ENCODE measurements around the gene EXOC4.
"Not testable (repeated sequence)": the region's sequence is repeated elsewhere in the genome, so short reads cannot be mapped to it uniquely, and the experiment has no call there.

Gene EXOC4

GRCh38 chr7:133773601-133774000 lies 520.7 kb downstream of the EXOC4 start:
- DNase-seq: no peak

GRCh38 chr7:133775201-133775600 lies 522.3 kb downstream of the EXOC4 start:
- DNase-seq: no peak

GRCh38 chr7:133776266-133776665 lies 523.4 kb downstream of the EXOC4 start:
- no peak for DNase-seq

- DNase-seq: no peak
Measured at GRCh38 chr7:133777701-133778100, 524.8 kb downstream of the EXOC4 start.

- DNase-seq: no peak
Measured at GRCh38 chr7:133778472-133778871, 525.6 kb downstream of the EXOC4 start.

GRCh38 chr7:133779538-133779937 lies 526.7 kb downstream of the EXOC4 start:
- DNase-seq: not testable (repeated sequence)

GRCh38 chr7:133780912-133781311 lies 528.0 kb downstream of the EXOC4 start:
- no peak for DNase-seq

GRCh38 chr7:133781486-133782090 lies 528.7 kb downstream of the EXOC4 start:
- no peak for DNase-seq

- no peak for DNase-seq
Measured at GRCh38 chr7:133782470-133782869, 529.6 kb downstream of the EXOC4 start.

- no peak for DNase-seq
Measured at GRCh38 chr7:133783276-133783675, 530.4 kb downstream of the EXOC4 start.

- DNase-seq: no peak
Measured at GRCh38 chr7:133784486-133785001, 531.7 kb downstream of the EXOC4 start.

GRCh38 chr7:133786401-133786937 lies 533.6 kb downstream of the EXOC4 start:
- no peak for DNase-seq

GRCh38 chr7:133789974-133790373 lies 537.1 kb downstream of the EXOC4 start:
- DNase-seq: no peak

GRCh38 chr7:133790911-133791310 lies 538.0 kb downstream of the EXOC4 start:
- no peak for DNase-seq

- no peak for DNase-seq
Measured at GRCh38 chr7:133794479-133794878, 541.6 kb downstream of the EXOC4 start.

GRCh38 chr7:133795068-133795665 lies 542.3 kb downstream of the EXOC4 start:
- no peak for DNase-seq

GRCh38 chr7:133796782-133797745 lies 544.2 kb downstream of the EXOC4 start:
- DNase-seq: no peak

- DNase-seq: no peak
Measured at GRCh38 chr7:133797818-133798520, 545.1 kb downstream of the EXOC4 start.

- DNase-seq: no peak
Measured at GRCh38 chr7:133801341-133801740, 548.5 kb downstream of the EXOC4 start.

GRCh38 chr7:133804127-133804526 lies 551.2 kb downstream of the EXOC4 start:
- DNase-seq: no peak

- DNase-seq: no peak
Measured at GRCh38 chr7:133805426-133805825, 552.5 kb downstream of the EXOC4 start.

Measured in T1000 (cell line).